ENCODE results near the gene CCDC27.
"Not testable (repeated sequence)": the region's sequence is repeated elsewhere in the genome, so short reads cannot be mapped to it uniquely, and the experiment has no call there.

Gene CCDC27

GRCh38 chr1:3717715-3718601, 34.3 kb upstream of the CCDC27 start:
- no peak overlapping the region for H3K4me3 ChIP-seq (ENCODE audit: low read depth, low read length)
- no peak for TF ChIP-seq CTCF (IDR thresholded peaks at IDR 0.05; ENCODE audit: low read depth, low read length, missing control alignments)
- in situ Hi-C loops (cut with HindIII; ENCODE audit: low sequenced_read_pairs) = no loop called here
- DNase-seq (ENCODE audit: low read depth) = no peak

- H3K4me3 ChIP-seq (ENCODE audit: low read depth, low read length) = no peak overlapping the region
- in situ Hi-C loops (cut with HindIII; ENCODE audit: low sequenced_read_pairs) = no loop called here
- no peak for TF ChIP-seq CTCF (IDR thresholded peaks at IDR 0.05; ENCODE audit: low read depth, low read length, missing control alignments)
- no peak for DNase-seq (ENCODE audit: low read depth)
These were observed 33.5 kb upstream of the CCDC27 start for GRCh38 chr1:3718764-3719163.

- in situ Hi-C loops (cut with HindIII; ENCODE audit: low sequenced_read_pairs) = no loop called here
- no peak for DNase-seq (ENCODE audit: low read depth)
- no peak for TF ChIP-seq CTCF (IDR thresholded peaks at IDR 0.05; ENCODE audit: low read depth, low read length, missing control alignments)
- H3K4me3 ChIP-seq (ENCODE audit: low read depth, low read length) = no peak overlapping the region
These were observed 30.2 kb upstream of the CCDC27 start for GRCh38 chr1:3721955-3722465.

GRCh38 chr1:3722846-3723245, 29.4 kb upstream of the CCDC27 start:
- no peak for TF ChIP-seq CTCF (IDR thresholded peaks at IDR 0.05; ENCODE audit: low read depth, low read length, missing control alignments)
- no peak for DNase-seq (ENCODE audit: low read depth)
- in situ Hi-C loops (cut with HindIII; ENCODE audit: low sequenced_read_pairs) = no loop called here
- no peak overlapping the region for H3K4me3 ChIP-seq (ENCODE audit: low read depth, low read length)

GRCh38 chr1:3724416-3725030, 27.7 kb upstream of the CCDC27 start:
- peak; percentile 13 for DNase-seq (ENCODE audit: low read depth)
- in situ Hi-C loops (cut with HindIII; ENCODE audit: low sequenced_read_pairs); H3K4me3 ChIP-seq (ENCODE audit: low read depth, low read length): not testable (repeated sequence)
- peak; percentile 98 for TF ChIP-seq CTCF (IDR thresholded peaks at IDR 0.05; ENCODE audit: low read depth, low read length, missing control alignments)

- H3K4me3 ChIP-seq (ENCODE audit: low read depth, low read length) = no peak overlapping the region
- in situ Hi-C loops (cut with HindIII; ENCODE audit: low sequenced_read_pairs) = no loop called here
- DNase-seq (ENCODE audit: low read depth) = no peak
- no peak for TF ChIP-seq CTCF (IDR thresholded peaks at IDR 0.05; ENCODE audit: low read depth, low read length, missing control alignments)
These were observed 26.9 kb upstream of the CCDC27 start for GRCh38 chr1:3725366-3725765.
